COLO668 (cell line): ENCODE results near the gene TMEM234.

Source experiments
- DNase-seq: peaks from one replicate; lab custom pipeline; 2025; ENCODE audit not compliant: unreplicated experiment; lab: John Stamatoyannopoulos, UW

The TMEM234 gene

DNA sequence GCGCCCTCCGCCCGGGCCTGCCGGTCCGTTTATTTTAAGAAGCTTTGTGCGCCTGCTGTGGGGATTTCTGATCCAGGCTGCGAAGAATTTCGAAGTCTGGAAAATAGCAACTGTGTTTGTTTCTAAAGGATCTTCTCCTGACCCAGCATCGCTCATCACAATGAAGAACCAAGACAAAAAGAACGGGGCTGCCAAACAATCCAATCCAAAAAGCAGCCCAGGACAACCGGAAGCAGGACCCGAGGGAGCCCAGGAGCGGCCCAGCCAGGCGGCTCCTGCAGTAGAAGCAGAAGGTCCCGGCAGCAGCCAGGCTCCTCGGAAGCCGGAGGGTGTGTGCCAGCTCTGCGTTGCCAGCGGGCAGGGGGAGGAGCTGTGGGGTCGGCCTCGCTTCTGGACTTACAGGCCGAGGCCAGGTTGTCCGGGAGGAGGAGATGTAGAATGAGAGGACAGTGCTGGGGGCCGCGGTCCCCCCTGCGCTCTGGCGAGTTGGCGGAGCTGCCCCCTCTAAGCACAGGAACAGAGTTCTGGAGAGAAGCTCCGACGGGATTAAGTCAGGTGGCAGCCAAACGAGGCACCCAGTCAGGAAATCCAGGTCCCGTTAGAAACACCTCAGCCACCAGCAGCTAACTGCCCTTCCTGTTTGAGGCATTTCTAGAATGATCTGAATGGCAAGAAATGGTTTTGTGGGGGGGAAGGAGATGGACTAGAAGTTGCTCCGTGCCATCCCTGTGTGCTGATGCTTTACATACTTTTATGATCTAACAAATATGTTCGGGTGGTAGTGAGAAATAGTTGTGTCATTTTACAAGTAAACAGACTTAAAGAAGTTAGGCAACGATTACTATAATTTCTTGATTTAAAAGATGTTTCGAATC lies 41.7 kb downstream of the TMEM234 start:
- DNase-seq = peak; percentile 76

GRCh38 chr1:32179443-32180185 lies 42.5 kb downstream of the TMEM234 start, which contains the start of gene TXLNA:
Gene TXLNA (plus strand): TSS chr1:32179675. CDS start chr1:32180346, 671 bp downstream.
- DNase-seq = peak; percentile 99

DNA sequence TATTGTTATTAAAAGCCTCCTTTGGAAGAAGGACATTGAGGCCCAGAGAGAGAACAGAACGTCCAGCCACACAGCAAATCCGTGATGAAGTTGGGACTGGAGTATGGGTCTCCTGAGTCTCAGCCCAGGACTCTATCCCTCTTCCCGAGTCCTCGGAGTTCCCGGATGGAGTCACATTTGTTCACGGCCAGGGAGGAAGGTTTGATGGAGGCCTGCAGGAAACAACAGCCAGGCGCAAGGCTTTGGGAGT lies 43.0 kb downstream of the TMEM234 start:
- DNase-seq = no peak

GRCh38 chr1:32178380-32179192 lies 43.6 kb downstream of the TMEM234 start:
- no peak for DNase-seq

DNA sequence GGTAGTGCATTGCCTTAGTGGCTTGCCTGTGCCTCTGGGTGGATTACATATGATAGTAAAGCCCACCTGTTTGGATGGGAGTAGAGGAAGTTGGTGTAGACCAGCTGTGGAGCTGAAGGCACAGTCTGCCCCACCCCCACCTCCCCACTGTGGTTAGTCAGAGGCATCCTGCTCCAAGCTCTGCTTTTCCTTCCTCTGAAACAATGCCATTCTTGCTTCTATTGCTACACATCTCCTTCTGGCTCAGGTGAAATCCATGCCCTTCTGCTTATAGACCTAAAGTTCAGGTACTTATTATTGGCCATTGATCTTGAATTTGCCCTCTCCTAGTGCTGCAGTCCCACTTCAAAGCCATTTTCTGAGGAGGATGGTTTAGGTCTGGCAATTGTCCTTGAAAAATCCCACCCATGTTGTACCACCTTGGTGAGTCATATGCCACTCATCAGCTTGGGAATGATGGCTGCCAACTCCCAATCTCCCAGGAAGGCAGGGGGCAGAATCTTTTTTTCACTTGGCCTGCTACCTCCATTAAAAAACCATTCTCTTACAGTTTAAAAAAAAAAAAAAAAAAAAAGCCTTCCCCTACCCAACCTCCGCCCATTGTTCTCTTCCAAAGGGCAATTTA lies 49.4 kb downstream of the TMEM234 start:
- DNase-seq = no peak

- DNase-seq = no peak
Observed at GRCh38 chr1:32170991-32171390, 51.2 kb downstream of the TMEM234 start.
